A549 (cell line): ENCODE data around the gene OR2T8. TPM values are rescaled to one million over a fixed set of nuclear protein-coding genes. Genes with fewer than 3 reads are reported as not detected.

Source experiments
- ATAC-seq, 2 experiments: fragments of 200-7000 bp in 1 of 2; fragments of >200 bp in 1 of 2; cut with Nextera tagmentation in 1 of 2; cut with Tn5 transposase in 1 of 2; 3 replicates each; pipeline versions ENCODE4 v1.8.0 to v1.9.1; 2018 to 2020; ENCODE audit warnings: mild to moderate bottlenecking in 1 of 2, moderate library complexity in 1 of 2
- CTCF ChIA-PET: fragments of 300-600 bp; sonication (Branson Sonifier 250); formaldehyde crosslinking; extraction: SDS; loops from one replicate; lab custom pipeline; 2021; ENCODE audit warnings: antibody characterized with exemption, inconsistent platforms; lab: Yijun Ruan, JAX
- POLR2A ChIA-PET: fragments of 350-600 bp; formaldehyde crosslinking; extraction: SDS; loops from one replicate; lab custom pipeline; 2021; ENCODE audit warnings: antibody characterized with exemption, inconsistent platforms; lab: Yijun Ruan, JAX
- DNase-seq, 2 experiments: peaks; one replicate each; pipeline versions ENCODE4 v3.0.0 to v3.0.0-alpha.2; 2011 to 2016; ENCODE audit warnings: low read depth in 1 of 2, low spot score in 1 of 2
- FAIRE-seq: peaks from 2 replicates; lab custom pipeline; 2011; peaks lifted over from hg19 to GRCh38; lab: Jason Lieb, UNC
- H3K27ac ChIP-seq, 2 experiments: fragments of >200 bp; sonication (Bioruptor Twin); formaldehyde crosslinking; 3 replicates each; pipeline ENCODE4 v1.5.1; 2016 to 2017
- H3K4me1 ChIP-seq: fragments of >200 bp; sonication (Bioruptor Twin); formaldehyde crosslinking; 3 replicates; pipeline ENCODE4 v1.6.1; 2016
- H3K4me2 ChIP-seq: fragments of >200 bp; sonication (Bioruptor Twin); formaldehyde crosslinking; 3 replicates; pipeline ENCODE4 v1.6.1; 2016
- H3K4me3 ChIP-seq: fragments of >200 bp; sonication (Bioruptor Twin); formaldehyde crosslinking; 3 replicates; pipeline ENCODE4 v1.5.1; 2016
- H3K9me3 ChIP-seq: fragments of >200 bp; sonication (Bioruptor Twin); formaldehyde crosslinking; 3 replicates; pipeline ENCODE4 v1.6.1; 2016
- CBX8 ChIP-seq: fragments of 200-600 bp; sonication (generic); IDR thresholded peaks from 2 replicates; pipeline ENCODE4 v1.6.1; 2016
- CHD2 ChIP-seq: fragments of 150-350 bp; IDR thresholded peaks from 2 replicates; pipeline ENCODE4 v1.6.1; 2014; ENCODE audit warnings: low read length; ENCODE audit not compliant: partially characterized antibody
- CHD4 ChIP-seq: fragments of 200-600 bp; sonication (generic); IDR thresholded peaks from 2 replicates; pipeline ENCODE4 v1.6.1; 2016; ENCODE audit warnings: antibody characterized with exemption, mild to moderate bottlenecking, borderline replicate concordance
- ESRRA ChIP-seq: fragments of 150-350 bp; IDR thresholded peaks from 2 replicates; pipeline ENCODE4 v1.6.1; 2014; ENCODE audit warnings: mild to moderate bottlenecking, low read length, borderline replicate concordance
- FOSB ChIP-seq: fragments of 250-450 bp; sonication (Bioruptor Pico); IDR thresholded peaks from 2 replicates; pipeline ENCODE4 v1.5.0; 2020; ENCODE audit warnings: mild to moderate bottlenecking, moderate library complexity
- HEYL ChIP-seq: fragments of 250-450 bp; sonication (Bioruptor Pico); IDR thresholded peaks from 2 replicates; pipeline ENCODE4 v1.8.0; 2021; ENCODE audit warnings: mild to moderate bottlenecking, moderate library complexity
- HOXB13 ChIP-seq: fragments of 250-450 bp; sonication (Bioruptor Pico); IDR thresholded peaks from 2 replicates; pipeline ENCODE4 v1.5.0; 2020; ENCODE audit warnings: low read depth, mild to moderate bottlenecking, moderate library complexity
- JUN ChIP-seq, 2 experiments: fragments of >200 bp; sonication (Bioruptor Twin); formaldehyde crosslinking; IDR thresholded peaks; 2 replicates in 1 of 2; 3 replicates in 1 of 2; pipeline ENCODE4 v1.6.1; 2016 to 2017
- JUNB ChIP-seq: fragments of >200 bp; sonication (Bioruptor Twin); formaldehyde crosslinking; IDR thresholded peaks from 2 replicates; pipeline ENCODE4 v1.6.1; 2016
- MAFK ChIP-seq: fragments of 450-650 bp; IDR thresholded peaks from 2 replicates; pipeline ENCODE4 v1.6.1; 2014; ENCODE audit not compliant: partially characterized antibody
- MYC ChIP-seq: IDR thresholded peaks from 2 replicates; pipeline ENCODE4 v1.6.1; 2012; ENCODE audit warnings: mild to moderate bottlenecking, inconsistent platforms, low read length, improper control_type of control experiment, borderline replicate concordance
- NR3C1 ChIP-seq: fragments of >200 bp; sonication (Bioruptor Twin); formaldehyde crosslinking; IDR thresholded peaks from 3 replicates; pipeline ENCODE4 v1.6.1; 2017
- PBX3 ChIP-seq: IDR thresholded peaks from 2 replicates; pipeline ENCODE4 v1.6.1; 2012
- PHF8 ChIP-seq: fragments of 200-600 bp; sonication (generic); IDR thresholded peaks from 2 replicates; pipeline ENCODE4 v1.6.1; 2016; ENCODE audit warnings: low read depth, mild to moderate bottlenecking, antibody characterized with exemption, moderate library complexity, borderline replicate concordance
- POLR2A ChIP-seq: IDR thresholded peaks from 2 replicates; pipeline ENCODE4 v1.6.1; 2012; ENCODE audit warnings: mild to moderate bottlenecking, low read length
- POLR2AphosphoS2 ChIP-seq: conservative IDR thresholded peaks from 2 replicates; pipeline ENCODE4 v1.6.1; 2012; ENCODE audit warnings: low read length, improper control_type of control experiment, inconsistent platforms
- REST ChIP-seq: fragments of 200-600 bp; sonication (generic); IDR thresholded peaks from 2 replicates; pipeline ENCODE4 v1.6.1; 2016; ENCODE audit warnings: antibody characterized with exemption, mild to moderate bottlenecking, moderate library complexity
- TFCP2L1 ChIP-seq: fragments of 250-450 bp; sonication (Bioruptor Pico); IDR thresholded peaks from 2 replicates; pipeline ENCODE4 v1.5.0; 2021; ENCODE audit warnings: mild to moderate bottlenecking
- TP53 ChIP-seq: fragments of 250-450 bp; sonication (Bioruptor Pico); IDR thresholded peaks from 2 replicates; pipeline ENCODE4 v1.5.0; 2021; ENCODE audit warnings: mild to moderate bottlenecking, moderate library complexity
- ZNF302 ChIP-seq: fragments of 250-450 bp; sonication (Bioruptor Pico); IDR thresholded peaks from 2 replicates; pipeline ENCODE4 v1.9.0; 2021; ENCODE audit warnings: inconsistent platforms, mild to moderate bottlenecking, moderate library complexity
- WGBS: methylation state at CpG from one replicate; pipeline ENCODE4 v1.1.6; 2017; ENCODE audit errors: missing lambda C conversion rate; 5-methylcytosine and 5-hydroxymethylcytosine counted together
- polyA plus RNA-seq, 4 experiments: library from polyadenylated mRNA; depleted of rRNA in 3 of 4; stranded (reverse); fragments of >200 nt; fragmentation: RNase III in 1 of 4; extraction: RNeasy Plus Mini Kit Qiagen cat#74134 plus additional on column Dnase treatment in 1 of 4; gene quantifications; 2 replicates in 3 of 4; 3 replicates in 1 of 4; pipeline ENCODE4 v1.2.3, GENCODE V29; 2011 to 2017
- TF ChIP-seq, protein P1 (sequence below): fragments of 250-450 bp; sonication (Bioruptor Pico); IDR thresholded peaks from 2 replicates; pipeline ENCODE4 v1.5.0; 2020; ENCODE audit warnings: low read depth, mild to moderate bottlenecking, moderate library complexity

OR2T8 gene
- polyA plus RNA-seq, 2 of the 4 experiments (the other 2 are of a cell fraction) = not detected

DNA sequence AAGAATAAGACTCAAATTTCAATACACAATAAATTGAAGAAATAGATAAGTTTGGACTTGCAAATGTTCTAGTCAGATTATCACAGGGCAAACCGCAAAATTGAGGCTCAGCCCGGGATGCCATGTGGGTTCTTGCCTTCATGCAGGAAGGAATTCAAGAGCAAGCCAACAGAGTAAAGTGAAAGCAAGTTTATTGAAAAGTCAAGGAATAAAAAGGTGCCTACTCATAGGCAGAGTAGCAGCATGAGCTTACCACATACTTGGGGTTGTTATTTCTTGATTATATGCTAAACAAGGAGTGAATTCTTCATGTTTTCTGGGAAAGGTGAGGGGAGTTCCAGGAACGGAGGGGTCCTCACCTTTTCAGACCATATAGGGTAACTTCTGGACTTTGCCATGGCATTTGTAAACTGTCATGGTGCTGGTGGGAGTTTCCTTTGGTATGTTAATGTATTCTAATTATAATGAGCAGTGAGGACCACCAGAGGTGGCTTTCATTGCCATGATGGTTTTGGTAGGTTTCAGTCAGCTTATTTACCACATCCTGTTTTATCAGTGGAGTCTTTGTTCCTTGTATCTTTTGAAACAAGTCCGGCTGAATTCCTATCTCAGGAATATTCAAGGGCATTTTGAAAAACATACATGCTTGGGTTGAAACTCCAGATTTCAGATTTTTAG lies 43.0 kb downstream of the OR2T8 start (continued):
- no peak for TF ChIP-seq REST
- no peak for TF ChIP-seq FOSB (CRISPR knock-in tag)
- TF ChIP-seq NR3C1 = no peak
- TF ChIP-seq CHD2 = no peak
- no peak for TF ChIP-seq MAFK
- no peak for TF ChIP-seq POLR2A
- no peak for TF ChIP-seq HEYL
- TF ChIP-seq TP53 (CRISPR knock-in tag) = no peak
- no peak for TF ChIP-seq PHF8
- TF ChIP-seq POLR2AphosphoS2 = no peak
- TF ChIP-seq CBX8 = no peak

GRCh38 chr1:247964933-247965332 lies 44.9 kb downstream of the OR2T8 start, which contains the start of gene OR2AK2:
TSS of gene OR2AK2 (plus strand) at chr1:247965233. CDS start at chr1:247965377, 144 bp downstream.
- Histone ChIP-seq H3K4me1 (no peaks in the 10 kb centered on the region), H3K9me3 (0 out of 3 replicates have a peak, but pooled peaks cover 3% of the 10 kb centered on the region), H3K4me2 (no peak within 1 kb of the TSS), H3K4me3 (no peak within 1 kb of the TSS), H3K27ac (no peak within 1 kb of the TSS)
- TF ChIP-seq, protein P1, sequence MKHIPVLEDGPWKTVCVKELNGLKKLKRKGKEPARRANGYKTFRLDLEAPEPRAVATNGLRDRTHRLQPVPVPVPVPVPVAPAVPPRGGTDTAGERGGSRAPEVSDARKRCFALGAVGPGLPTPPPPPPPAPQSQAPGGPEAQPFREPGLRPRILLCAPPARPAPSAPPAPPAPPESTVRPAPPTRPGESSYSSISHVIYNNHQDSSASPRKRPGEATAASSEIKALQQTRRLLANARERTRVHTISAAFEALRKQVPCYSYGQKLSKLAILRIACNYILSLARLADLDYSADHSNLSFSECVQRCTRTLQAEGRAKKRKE (CRISPR knock-in tag) = no peak
- no peak for TF ChIP-seq PBX3
- DNase-seq (no peak), ATAC-seq (no peak), FAIRE-seq (no peak)
- WGBS = 6% methylated on average over 2 of the region's 2 CpGs
- POLR2A ChIA-PET = no interaction called here
- CTCF ChIA-PET = no interaction called here

DNA sequence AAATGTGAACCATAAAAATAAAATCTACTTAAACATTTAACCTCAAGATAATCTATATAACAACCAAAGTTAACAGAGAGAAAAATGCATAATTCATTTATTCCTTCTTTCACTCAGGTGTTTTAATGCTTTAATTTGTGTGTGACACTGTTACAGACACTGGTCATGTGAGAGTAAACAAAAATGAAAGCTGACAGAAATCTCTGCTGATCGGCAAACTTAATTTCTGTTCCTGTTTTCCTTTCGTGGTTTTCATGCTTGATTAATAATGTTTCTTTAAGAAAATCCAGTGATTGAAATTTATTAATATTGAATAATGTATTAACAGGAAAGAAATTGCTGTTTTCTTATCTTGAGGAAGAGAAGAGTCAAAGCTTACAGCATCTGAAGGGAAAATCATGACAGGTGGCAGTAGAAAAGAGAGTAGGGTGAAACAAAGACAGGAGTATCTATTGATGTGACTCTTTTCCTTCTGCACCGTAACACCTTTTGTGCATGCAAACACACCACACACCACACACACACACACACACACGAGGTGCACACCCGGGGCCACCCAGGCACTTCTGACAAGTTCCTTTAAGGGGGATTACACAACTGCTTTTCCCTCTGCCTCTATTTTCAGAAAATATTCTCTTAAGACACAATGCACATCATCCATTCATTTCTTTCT lies 46.6 kb downstream of the OR2T8 start:
- no peak overlapping the region for H3K4me2 ChIP-seq
- POLR2A ChIA-PET = no interaction called here

More for the DNA sequence above, 46.6 kb downstream of the OR2T8 start:
- WGBS = 23% methylated on average over 5 of the region's 5 CpGs
- DNase-seq (no peak), ATAC-seq (no peak), FAIRE-seq (no peak)
- Histone ChIP-seq H3K9me3 (0 out of 3 replicates have a peak, but pooled peaks cover 5% of the 10 kb centered on the region), H3K27ac (no peak overlapping the region), H3K4me3 (no peak overlapping the region), H3K4me1 (no peaks in the 10 kb centered on the region)
- CTCF ChIA-PET = no interaction called here
- TF ChIP-seq CHD4 (no peak), CHD2 (no peak), HOXB13 (CRISPR knock-in tag) (no peak), TFCP2L1 (CRISPR knock-in tag) (no peak), ZNF302 (no peak), JUNB (no peak), PHF8 (no peak), MYC (no peak), JUN (IDR thresholded peaks at IDR 0.05) (no peak), POLR2A (no peak), ESRRA (no peak), TP53 (CRISPR knock-in tag) (no peak)
